H1 (cell line): ENCODE measurements around the gene SMG7. TPM values are rescaled to one million over a fixed set of nuclear protein-coding genes. Genes with fewer than 3 reads are reported as not detected.

ENCODE experiments used
- CTCF ChIA-PET: fragments of 300-600 bp; sonication (Branson Sonifier 250); formaldehyde crosslinking; loops from one replicate; lab custom pipeline; 2021; ENCODE audit not compliant: partially characterized antibody; lab: Charles Lee
- POLR2A ChIA-PET: fragments of 300-600 bp; sonication (Branson Sonifier 250); formaldehyde crosslinking; loops from one replicate; lab custom pipeline; 2021; ENCODE audit warnings: inconsistent platforms; ENCODE audit not compliant: partially characterized antibody; lab: Charles Lee
- DNase-seq, 2 experiments: peaks; one replicate each; pipeline versions ENCODE4 v3.0.0 to v3.0.0-alpha.2; 2010 to 2022; ENCODE audit warnings: low spot score in 2 of 2, low read depth in 1 of 2, mixed read lengths in 1 of 2
- FAIRE-seq: peaks from 2 replicates; lab custom pipeline; 2011; peaks lifted over from hg19 to GRCh38; lab: Jason Lieb, UNC
- H2AFZ ChIP-seq: 2 replicates; pipeline ENCODE4 v1.8.1; 2012; ENCODE audit warnings: low read length, inconsistent platforms
- H2AK5ac ChIP-seq: 2 replicates; pipeline ENCODE4 v1.6.1; 2013; ENCODE audit warnings: low read depth, low read length
- H2BK120ac ChIP-seq: replicated peaks from 2 replicates; pipeline ENCODE3; 2013; ENCODE audit warnings: low read depth, low read length, inconsistent platforms
- H2BK12ac ChIP-seq: 2 replicates; pipeline ENCODE4 v1.6.1; 2013; ENCODE audit warnings: low read depth, low read length
- H2BK15ac ChIP-seq: 2 replicates; pipeline ENCODE4 v1.6.1; 2013; ENCODE audit warnings: low read length
- H2BK20ac ChIP-seq: 2 replicates; pipeline ENCODE4 v1.6.1; 2013; ENCODE audit warnings: low read length
- H2BK5ac ChIP-seq: 2 replicates; pipeline ENCODE4 v1.6.1; 2013; ENCODE audit warnings: low read depth, low read length
- H3K14ac ChIP-seq: 2 replicates; pipeline ENCODE4 v1.6.1; 2013; ENCODE audit warnings: inconsistent platforms; ENCODE audit not compliant: insufficient read length
- H3K18ac ChIP-seq: 2 replicates; pipeline ENCODE4 v1.6.1; 2013; ENCODE audit warnings: low read length; ENCODE audit errors: extremely low read depth
- H3K23ac ChIP-seq: 2 replicates; pipeline ENCODE4 v1.6.1; 2013; ENCODE audit warnings: inconsistent platforms; ENCODE audit not compliant: insufficient read length
- H3K23me2 ChIP-seq: 2 replicates; pipeline ENCODE4 v1.6.1; 2013; ENCODE audit warnings: low read depth, low read length
- H3K27ac ChIP-seq: 2 replicates; pipeline ENCODE4 v1.6.1; 2011; ENCODE audit warnings: low read depth, low read length, inconsistent platforms
- H3K27me3 ChIP-seq, 4 experiments: replicated peaks in 1 of 4; 1 replicate in 1 of 4; 2 replicates in 3 of 4; pipeline versions ENCODE4 v1.6.1 to v1.8.1; 2011 to 2013; ENCODE audit warnings: low read length in 3 of 4, mild to moderate bottlenecking in 3 of 4, inconsistent platforms in 2 of 4, mixed read lengths in 2 of 4, moderate library complexity in 1 of 4; ENCODE audit not compliant: control insufficient read depth in 3 of 4, insufficient read depth in 3 of 4; ENCODE audit errors: extremely low read depth in 1 of 4
- H3K36me3 ChIP-seq, 4 experiments: 2 replicates each; pipeline versions ENCODE4 v1.6.1 to v1.8.1; 2011 to 2013; ENCODE audit warnings: mild to moderate bottlenecking in 4 of 4, low read length in 3 of 4, moderate library complexity in 2 of 4, control low read depth in 1 of 4, inconsistent platforms in 1 of 4; ENCODE audit not compliant: insufficient read depth in 4 of 4, control insufficient read depth in 2 of 4
- H3K4ac ChIP-seq: replicated peaks from 2 replicates; pipeline ENCODE3; 2013; ENCODE audit warnings: low read length, low read depth, mixed read lengths, inconsistent platforms; ENCODE audit not compliant: insufficient read length
- H3K4me1 ChIP-seq, 4 experiments: replicated peaks in 1 of 4; 1 replicate in 1 of 4; 2 replicates in 3 of 4; pipeline versions ENCODE4 v1.6.1 to v1.8.1; 2011 to 2013; ENCODE audit warnings: low read length in 3 of 4, inconsistent platforms in 2 of 4, mixed read lengths in 1 of 4; ENCODE audit not compliant: insufficient read depth in 4 of 4, control insufficient read depth in 3 of 4
- H3K4me2 ChIP-seq, 2 experiments: 2 replicates each; pipeline versions ENCODE4 v1.6.1 to v1.8.1; 2011 to 2013; ENCODE audit warnings: low read depth in 2 of 2, low read length in 2 of 2, control low read depth in 1 of 2, inconsistent platforms in 1 of 2, mild to moderate bottlenecking in 1 of 2; ENCODE audit not compliant: insufficient read depth in 1 of 2
- H3K4me3 ChIP-seq, 4 experiments: fragments of 200-600, 300-600 bp in 1 of 4; sonication (generic), shearing (Covaris generic), sonication (Bioruptor Twin) in 1 of 4; 2 replicates each; pipeline versions ENCODE4 v1.5.1 to v1.8.1; 2011 to 2016; ENCODE audit warnings: low read length in 4 of 4, low read depth in 3 of 4, control low read depth in 2 of 4, inconsistent platforms in 2 of 4, mild to moderate bottlenecking in 2 of 4, mixed read lengths in 1 of 4, moderate library complexity in 1 of 4; ENCODE audit not compliant: insufficient read depth in 2 of 4; ENCODE audit errors: extremely low read depth in 1 of 4
- H3K56ac ChIP-seq: replicated peaks from 2 replicates; pipeline ENCODE3; 2013; ENCODE audit warnings: low read depth, mild to moderate bottlenecking, mixed read lengths, low read length, inconsistent platforms; ENCODE audit not compliant: insufficient read length
- H3K79me1 ChIP-seq: 2 replicates; pipeline ENCODE4 v1.6.1; 2013; ENCODE audit warnings: low read depth, low read length, control low read depth
- H3K79me2 ChIP-seq, 2 experiments: 2 replicates each; pipeline versions ENCODE4 v1.6.1 to v1.8.1; 2012 to 2013; ENCODE audit warnings: low read length in 2 of 2, mild to moderate bottlenecking in 2 of 2, inconsistent platforms in 1 of 2; ENCODE audit not compliant: insufficient read depth in 2 of 2, control insufficient read depth in 1 of 2
- H3K9ac ChIP-seq, 4 experiments: replicated peaks in 1 of 4; 1 replicate in 1 of 4; 2 replicates in 3 of 4; pipeline versions ENCODE4 v1.6.1 to v1.8.1; 2011 to 2013; ENCODE audit warnings: low read depth in 3 of 4, low read length in 3 of 4, control low read depth in 2 of 4, mild to moderate bottlenecking in 2 of 4, moderate library complexity in 2 of 4, inconsistent platforms in 1 of 4; ENCODE audit errors: extremely low read depth in 1 of 4
- H3K9me3 ChIP-seq, 2 experiments: 2 replicates each; pipeline versions ENCODE4 v1.6.1 to v1.8.1; 2012 to 2013; ENCODE audit warnings: mild to moderate bottlenecking in 2 of 2, moderate library complexity in 2 of 2, control low read depth in 1 of 2, inconsistent platforms in 1 of 2, low read depth in 1 of 2, low read length in 1 of 2, mixed read lengths in 1 of 2; ENCODE audit not compliant: insufficient read depth in 2 of 2
- H4K20me1 ChIP-seq, 2 experiments: replicated peaks in 1 of 2; 2 replicates each; pipeline versions ENCODE3 to v1.8.1; 2011 to 2013; ENCODE audit warnings: inconsistent platforms in 2 of 2, low read length in 2 of 2, mild to moderate bottlenecking in 1 of 2; ENCODE audit not compliant: insufficient read depth in 2 of 2, control insufficient read depth in 1 of 2
- H4K5ac ChIP-seq: 2 replicates; pipeline ENCODE4 v1.6.1; 2013; ENCODE audit warnings: low read length, low read depth, mixed read lengths, inconsistent platforms; ENCODE audit not compliant: insufficient read length
- H4K8ac ChIP-seq: 2 replicates; pipeline ENCODE4 v1.8.0; 2013; ENCODE audit warnings: mild to moderate bottlenecking, moderate library complexity, low read length, inconsistent platforms; ENCODE audit not compliant: insufficient read depth; ENCODE audit errors: extremely low read depth
- H4K91ac ChIP-seq: replicated peaks from 2 replicates; pipeline ENCODE3; 2013; ENCODE audit warnings: low read length, mixed read lengths, inconsistent platforms; ENCODE audit not compliant: insufficient read length
- BACH1 ChIP-seq: IDR thresholded peaks from 2 replicates; pipeline ENCODE4 v1.6.1; 2012; ENCODE audit warnings: low read length, improper control_type of control experiment
- BRCA1 ChIP-seq: IDR thresholded peaks from 2 replicates; pipeline ENCODE4 v1.6.1; 2012; ENCODE audit warnings: low read depth, low read length, improper control_type of control experiment
- CEBPB ChIP-seq: IDR thresholded peaks from 2 replicates; pipeline ENCODE4 v1.6.1; 2012; ENCODE audit warnings: low read depth, low read length
- CREB1 ChIP-seq: IDR thresholded peaks from 2 replicates; pipeline ENCODE4 v1.6.1; 2012; ENCODE audit warnings: inconsistent platforms
- CTCF ChIP-seq, 3 experiments: IDR thresholded peaks; 1 replicate in 2 of 3; 2 replicates in 1 of 3; pipeline versions ENCODE4 v1.5.1 to v1.6.1; 2011; ENCODE audit warnings: low read length in 3 of 3, mild to moderate bottlenecking in 3 of 3, inconsistent platforms in 2 of 3, low read depth in 1 of 3, moderate library complexity in 1 of 3; ENCODE audit not compliant: insufficient read depth in 1 of 3; ENCODE audit errors: control extremely low read depth in 1 of 3
- HDAC6 ChIP-seq: IDR thresholded peaks from one replicate; pipeline ENCODE4 v1.7.1; 2012; ENCODE audit warnings: low read depth, mild to moderate bottlenecking, inconsistent platforms, low read length, moderate library complexity
- JUN ChIP-seq: IDR thresholded peaks from 2 replicates; pipeline ENCODE4 v1.6.1; 2011; ENCODE audit warnings: low read depth, mild to moderate bottlenecking, improper control_type of control experiment, low read length
- JUND ChIP-seq: IDR thresholded peaks from 2 replicates; pipeline ENCODE4 v1.6.1; 2011; ENCODE audit warnings: mild to moderate bottlenecking, improper control_type of control experiment, low read length
- PHF8 ChIP-seq: fragments of 200-600 bp; sonication (generic); conservative IDR thresholded peaks from 2 replicates; pipeline ENCODE4 v1.7.1; 2012; ENCODE audit warnings: low read depth, mild to moderate bottlenecking, inconsistent platforms, low read length, moderate library complexity
- POLR2AphosphoS5 ChIP-seq: IDR thresholded peaks from 2 replicates; pipeline ENCODE4 v1.6.1; 2011; ENCODE audit warnings: low read depth, low read length
- RFX5 ChIP-seq: IDR thresholded peaks from 2 replicates; pipeline ENCODE4 v1.6.1; 2011; ENCODE audit warnings: low read depth, low read length, improper control_type of control experiment, borderline replicate concordance
- SP4 ChIP-seq: IDR thresholded peaks from 2 replicates; pipeline ENCODE4 v1.6.1; 2012; ENCODE audit warnings: low read length, inconsistent platforms
- SUZ12 ChIP-seq: fragments of 200-600 bp; sonication (generic); IDR thresholded peaks from 2 replicates; pipeline ENCODE4 v1.6.1; 2012; ENCODE audit warnings: mild to moderate bottlenecking, inconsistent platforms, low read length, moderate library complexity, mixed read lengths
- WGBS, 2 experiments: shearing (Covaris generic) in 1 of 2; methylation state at CpG; one replicate each; pipeline versions ENCODE4 v1.1.6 to v1.1.7; 2013 to 2015; ENCODE audit warnings: low lambda C conversion rate in 2 of 2, mixed read lengths in 2 of 2, inconsistent platforms in 1 of 2, low coverage in 1 of 2, missing lambda C conversion rate in 1 of 2; ENCODE audit not compliant: insufficient replicate concordance in 2 of 2, insufficient coverage in 1 of 2, insufficient read length in 1 of 2; ENCODE audit errors: extremely low coverage in 1 of 2, missing lambda C conversion rate in 1 of 2; 5-methylcytosine and 5-hydroxymethylcytosine counted together
- polyA plus RNA-seq, 7 experiments: library from polyadenylated mRNA; depleted of rRNA in 3 of 7; stranded (reverse) in 5 of 7; unstranded in 2 of 7; fragments of >200 nt in 5 of 7; fragments of 200-250 nt in 2 of 7; gene quantifications; 1 replicate in 5 of 7; 2 replicates in 1 of 7; 4 replicates in 1 of 7; pipeline versions ENCODE4 v1.2.1 to v1.2.3, GENCODE V29; 2011 to 2013; ENCODE audit warnings: missing spikeins in 2 of 7, mixed read lengths in 2 of 7
- total RNA-seq: library from RNA; stranded (reverse); fragmentation: NEBNext Ultra II Directional; extraction: Animal tissue kit (Norgen Biotek cat#: 25700); gene quantifications from 2 replicates; pipeline ENCODE4 v1.2.1, GENCODE V29; 2021

The SMG7 gene
- total and polyA plus RNA-seq, 2 of the 8 experiments (the other 6 are each of a cell fraction or from before 2014, with no cell fraction given), result 39.3 to 65.6 TPM

- H3K27ac ChIP-seq, result no peak overlapping the region
- no peak overlapping the region for H2BK12ac ChIP-seq
- no peaks in the 10 kb centered on the region; the same call in 1 of the 2 replicates for H3K79me1 ChIP-seq
- ChIA-PET CTCF (interaction anchor here (0.8 to 1.4 kb wide), 2 partner anchors 32 to 256 kb away, joined by 3 read pairs; no protein-coding TSS in a partner anchor), POLR2A (interaction anchor here (0.5 to 1.3 kb wide), 2 partner anchors 20 to 87 kb away, joined by 3 to 4 read pairs; no protein-coding TSS in a partner anchor)
- H4K20me1 ChIP-seq, result peaks cover 0 to 1% of the 10 kb centered on the region in 2 experiments
- no peak overlapping the region for H3K4ac ChIP-seq
- H3K14ac ChIP-seq, result no peak overlapping the region
- H3K27me3 ChIP-seq, result no peaks in the 10 kb centered on the region
- H2AFZ ChIP-seq, result no peak overlapping the region
- DNase-seq (no peak), FAIRE-seq (no peak)
- 86% methylated on average over 2 of the region's 2 CpGs; no CpG with 5 or more reads in 1 of the 2 experiments for WGBS, 2 experiments
- no peaks in the 10 kb centered on the region for H3K23me2 ChIP-seq
- no peak overlapping the region for H3K18ac ChIP-seq
- peaks cover 1 to 5% (median 4%) of the 10 kb centered on the region in 4 experiments; a peak in 5 of 7 replicates for H3K4me1 ChIP-seq
- H2AK5ac ChIP-seq, result no peak overlapping the region
- no peak overlapping the region for H4K91ac ChIP-seq
- no peak overlapping the region for H2BK5ac ChIP-seq
- H4K8ac ChIP-seq, result no peak overlapping the region
- peaks cover 17 to 72% (median 45%) of the 10 kb centered on the region in 4 experiments for H3K36me3 ChIP-seq
- no peak overlapping the region for H2BK20ac ChIP-seq
- H4K5ac ChIP-seq, result no peak overlapping the region
- no peak overlapping the region for H3K4me2 ChIP-seq
- H3K9ac ChIP-seq, result no peak overlapping the region
- no peaks in the 10 kb centered on the region for H3K9me3 ChIP-seq
- no peak overlapping the region for H3K4me3 ChIP-seq
- no peaks in the 10 kb centered on the region for H3K79me2 ChIP-seq
- H2BK120ac ChIP-seq, result no peak overlapping the region
- no peak overlapping the region for H2BK15ac ChIP-seq
- H3K23ac ChIP-seq, result no peak overlapping the region
- H3K56ac ChIP-seq, result no peak overlapping the region
- no peak for TF ChIP-seq BRCA1
- TF ChIP-seq BACH1, result no peak
- no peak for TF ChIP-seq RFX5
- TF ChIP-seq CTCF (IDR thresholded peaks at IDR 0.05; ENCODE audit: control extremely low read depth in 1 of 3, insufficient read depth in 1 of 3, low read depth in 1 of 3, low read length in 3 of 3), result no peak
- no peak for TF ChIP-seq PHF8
- TF ChIP-seq SP4, result no peak
- no peak for TF ChIP-seq SUZ12
- TF ChIP-seq JUND, result no peak
- no peak for TF ChIP-seq CEBPB
- TF ChIP-seq CREB1, result no peak
- TF ChIP-seq HDAC6, result no peak
- TF ChIP-seq POLR2AphosphoS5, result no peak
- no peak for TF ChIP-seq JUN
Measured at GRCh38 chr1:183546427-183546826, 74.1 kb downstream of the SMG7 start.
